Activated T-cell treated with anti-CD3 and anti-CD28 coated beads, Interleukin-2, amount 50 U/mL, for 72 hours (primary cell): ENCODE measurements around the gene PJA2. TPM values are rescaled to one million over a fixed set of nuclear protein-coding genes. Genes with fewer than 3 reads are reported as not detected.

ENCODE experiments used
- ATAC-seq, 2 donors: fragments of 150-1000 bp; cut with Tn5 transposase; replicated peaks in 1 of 2; 2 replicates each; pipeline ENCODE4 v1.10.0; 2021; ENCODE audit warnings: moderate library complexity in 2 of 2, mild to moderate bottlenecking in 1 of 2
- DNase-seq, 2 donors: peaks; one replicate each; pipeline ENCODE4 v3.0.0; 2021 to 2022; ENCODE audit warnings: mixed read lengths in 1 of 2
- H3K27ac Mint-ChIP-seq: one replicate; pipeline ENCODE4 v1.8.0; 2022; ENCODE audit warnings: mild to moderate bottlenecking, moderate library complexity, mixed read lengths
- H3K27me3 Mint-ChIP-seq: one replicate; pipeline ENCODE4 v1.8.0; 2022; ENCODE audit warnings: low read depth, mixed read lengths
- H3K36me3 Mint-ChIP-seq, 2 donors: one replicate each; pipeline ENCODE4 v1.8.0; 2022; ENCODE audit warnings: mixed read lengths in 2 of 2, mild to moderate bottlenecking in 1 of 2; ENCODE audit not compliant: insufficient read depth in 2 of 2
- H3K4me1 Mint-ChIP-seq: one replicate; pipeline ENCODE4 v1.8.0; 2022; ENCODE audit warnings: low read depth, mixed read lengths
- H3K4me3 Mint-ChIP-seq, 2 donors: one replicate each; pipeline ENCODE4 v1.8.0; 2022; ENCODE audit warnings: mild to moderate bottlenecking in 2 of 2, mixed read lengths in 2 of 2, moderate library complexity in 2 of 2
- H3K9me3 Mint-ChIP-seq, 2 donors: one replicate each; pipeline ENCODE4 v1.8.0; 2022; ENCODE audit warnings: mixed read lengths in 2 of 2
- total RNA-seq, 2 donors: library from RNA; stranded (reverse); gene quantifications; one replicate each; pipeline ENCODE4 v1.2.3, GENCODE V29; 2022

The PJA2 gene
- total RNA-seq, 2 donors from 2014 or later = 62.5 to 66.2 TPM

DNA sequence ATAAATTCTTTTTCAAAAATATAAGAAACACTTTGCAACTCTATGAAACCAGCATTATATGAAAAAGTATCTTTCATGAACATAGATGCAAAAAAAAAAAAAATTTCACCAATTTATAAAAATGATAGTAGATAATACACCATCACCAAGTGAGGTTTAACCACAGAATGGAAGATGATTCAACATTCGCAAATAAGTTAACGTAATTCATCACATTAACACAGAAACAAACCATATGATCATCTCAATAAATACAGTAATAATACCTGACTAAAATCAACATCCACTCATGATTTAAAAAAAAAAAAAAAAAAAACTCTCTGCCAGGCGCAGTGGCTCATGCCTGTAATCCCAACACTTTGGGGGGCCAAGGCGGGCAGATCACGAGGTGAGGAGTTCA, 6.3 kb downstream of the PJA2 start:
- H3K4me3 Mint-ChIP-seq = peak overlapping the region; percentile 14 to 41
- peaks cover 85% of the 10 kb centered on the region for H3K4me1 Mint-ChIP-seq
- no peak for ATAC-seq
- H3K27me3 Mint-ChIP-seq = no peaks in the 10 kb centered on the region
- no peaks in the 10 kb centered on the region for H3K9me3 Mint-ChIP-seq
- DNase-seq = no peak
- peaks cover 3 to 7% of the 10 kb centered on the region in 2 donors for H3K36me3 Mint-ChIP-seq
- peak overlapping the region; percentile 65 for H3K27ac Mint-ChIP-seq

- Mint-ChIP-seq H3K27me3 (no peaks in the 10 kb centered on the region), H3K36me3 (peaks cover 7 to 8% of the 10 kb centered on the region in 2 donors), H3K9me3 (no peaks in the 10 kb centered on the region), H3K27ac (peak overlapping the region; percentile 1), H3K4me1 (peaks cover 81% of the 10 kb centered on the region), H3K4me3 (peak overlapping the region; percentile 6 to 63)
- no peak for DNase-seq
- peak in 1 of 2 donors; percentile 34 for ATAC-seq
Measured at GRCh38 chr5:109399092-109399759, 10.5 kb downstream of the PJA2 start.

DNA sequence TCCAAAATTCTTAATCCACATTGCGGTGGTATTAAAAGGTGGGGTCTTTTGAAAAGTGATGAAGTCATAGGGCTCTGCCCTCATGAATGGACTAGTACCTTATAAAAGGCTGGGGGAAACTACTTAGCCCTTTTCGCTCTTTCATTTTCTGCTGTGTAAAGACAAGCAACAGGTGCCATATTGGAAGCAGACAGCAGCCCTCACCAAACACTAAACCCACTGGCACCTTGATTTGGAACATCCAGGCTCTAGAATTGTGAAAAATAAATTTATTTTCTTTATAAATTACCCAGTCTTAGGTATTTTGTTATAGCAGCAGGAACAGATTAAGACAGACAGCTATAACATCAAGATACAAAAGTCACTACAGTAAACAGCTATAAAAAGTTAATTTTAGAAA, 12.8 kb downstream of the PJA2 start:
- H3K36me3 Mint-ChIP-seq = peaks cover 6 to 7% of the 10 kb centered on the region in 2 donors

GRCh38 chr5:109394806-109395205, 15.0 kb downstream of the PJA2 start:
- Mint-ChIP-seq H3K36me3 (peaks cover 10 to 23% of the 10 kb centered on the region in 2 donors), H3K4me1 (peaks cover 73% of the 10 kb centered on the region), H3K9me3 (peaks cover 2 to 7% of the 10 kb centered on the region in 2 donors), H3K4me3 (no peak overlapping the region), H3K27ac (no peak overlapping the region), H3K27me3 (no peaks in the 10 kb centered on the region)
- ATAC-seq = no peak
- no peak for DNase-seq

More for the DNA sequence above, 12.8 kb downstream of the PJA2 start:
- DNase-seq = no peak
- no peak for ATAC-seq
- H3K27me3 Mint-ChIP-seq = no peaks in the 10 kb centered on the region
- no peak overlapping the region for H3K27ac Mint-ChIP-seq
- no peak overlapping the region for H3K4me3 Mint-ChIP-seq
- peaks cover 72% of the 10 kb centered on the region for H3K4me1 Mint-ChIP-seq
- peaks cover 0 to under 1% of the 10 kb centered on the region in 2 donors for H3K9me3 Mint-ChIP-seq

GRCh38 chr5:109390188-109390587, 19.6 kb downstream of the PJA2 start:
- DNase-seq (no peak), ATAC-seq (no peak)
- Mint-ChIP-seq H3K4me1 (peaks cover 87% of the 10 kb centered on the region), H3K4me3 (no peak overlapping the region), H3K36me3 (peaks cover 4 to 24% of the 10 kb centered on the region in 2 donors), H3K27me3 (no peaks in the 10 kb centered on the region), H3K9me3 (peaks cover 2 to 7% of the 10 kb centered on the region in 2 donors), H3K27ac (no peak overlapping the region)

DNA sequence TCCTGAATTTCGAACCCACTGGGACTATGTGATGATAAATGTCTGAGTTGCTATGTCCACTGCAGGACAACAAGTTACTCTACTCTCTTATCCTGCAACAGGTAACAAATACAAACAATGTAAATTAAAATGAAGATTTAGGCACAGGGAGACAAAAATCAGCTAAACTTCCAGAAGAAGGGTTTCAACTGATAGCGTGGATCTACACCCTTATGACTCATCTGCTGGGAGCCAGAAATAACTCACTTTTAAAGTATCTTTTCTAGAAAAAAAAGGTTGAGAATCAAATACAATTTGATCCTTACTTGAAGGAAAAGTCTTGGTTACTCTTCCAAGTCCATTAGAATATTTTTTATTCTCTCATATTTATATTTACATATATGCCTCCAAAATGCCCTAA, 21.4 kb downstream of the PJA2 start:
- DNase-seq (no peak), ATAC-seq (no peak)
- Mint-ChIP-seq H3K27me3 (no peaks in the 10 kb centered on the region), H3K27ac (no peak overlapping the region), H3K36me3 (peaks cover 4 to 24% of the 10 kb centered on the region in 2 donors), H3K4me3 (no peak overlapping the region), H3K9me3 (peaks cover 2 to 7% of the 10 kb centered on the region in 2 donors), H3K4me1 (peaks cover 80% of the 10 kb centered on the region)

GRCh38 chr5:109387408-109387974, 22.3 kb downstream of the PJA2 start:
- H3K9me3 Mint-ChIP-seq = peaks cover 2 to 7% of the 10 kb centered on the region in 2 donors
- peaks cover 76% of the 10 kb centered on the region for H3K4me1 Mint-ChIP-seq
- H3K27me3 Mint-ChIP-seq = no peaks in the 10 kb centered on the region
- no peak overlapping the region for H3K27ac Mint-ChIP-seq
- DNase-seq = no peak
- no peak overlapping the region for H3K4me3 Mint-ChIP-seq
- ATAC-seq = no peak
- peaks cover 4 to 19% of the 10 kb centered on the region in 2 donors for H3K36me3 Mint-ChIP-seq

DNA sequence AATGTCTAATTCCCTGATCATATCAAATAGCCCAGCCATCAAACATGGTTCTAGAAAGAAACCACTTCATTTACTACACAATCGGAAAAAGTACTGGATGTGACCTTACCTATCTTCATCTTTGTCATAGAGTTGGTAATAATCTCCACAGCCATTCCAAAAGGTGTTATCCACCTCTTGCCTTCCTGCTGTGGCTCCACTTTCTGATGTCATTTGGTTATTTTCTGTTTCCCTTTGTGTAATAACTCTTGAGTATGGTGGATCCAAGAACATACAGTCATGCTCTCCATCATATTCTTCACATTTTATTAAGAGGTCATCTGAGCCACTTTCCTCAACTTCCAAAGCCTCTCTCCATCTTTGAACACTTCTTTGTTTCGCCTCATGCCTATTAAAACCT, 31.7 kb downstream of the PJA2 start:
- Mint-ChIP-seq H3K4me1 (peaks cover 24% of the 10 kb centered on the region), H3K9me3 (no peaks in the 10 kb centered on the region), H3K27ac (no peak overlapping the region), H3K27me3 (no peaks in the 10 kb centered on the region), H3K36me3 (peaks cover 12 to 34% of the 10 kb centered on the region in 2 donors), H3K4me3 (no peak overlapping the region)
- DNase-seq = no peak
- ATAC-seq = no peak

- peak overlapping the region; percentile 46 for H3K27ac Mint-ChIP-seq
- ATAC-seq = no peak
- peaks cover 12 to 40% of the 10 kb centered on the region in 2 donors for H3K36me3 Mint-ChIP-seq
- no peak overlapping the region for H3K4me3 Mint-ChIP-seq
- no peak for DNase-seq
- H3K9me3 Mint-ChIP-seq = no peaks in the 10 kb centered on the region
- H3K4me1 Mint-ChIP-seq = peaks cover 24% of the 10 kb centered on the region
- H3K27me3 Mint-ChIP-seq = no peaks in the 10 kb centered on the region
Measured at GRCh38 chr5:109374625-109375024, 35.1 kb downstream of the PJA2 start.

DNA sequence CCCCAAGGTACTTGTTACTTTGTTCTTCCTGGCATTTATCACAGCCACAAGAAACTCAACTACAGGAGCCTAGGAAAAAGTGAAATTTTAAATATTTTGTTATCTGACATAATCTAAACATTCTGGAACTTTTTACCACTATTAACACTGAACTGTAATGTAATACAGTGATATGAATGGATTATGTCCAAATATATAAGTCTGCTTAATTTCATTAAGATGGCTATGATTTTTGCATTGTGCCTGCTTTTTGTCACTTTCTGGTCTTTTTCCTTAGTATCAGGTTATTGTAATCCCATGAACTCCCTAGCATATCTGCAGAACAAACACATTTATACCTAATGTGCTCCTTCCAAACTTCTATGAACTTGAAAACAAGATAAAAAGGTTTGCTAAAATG, 35.8 kb downstream of the PJA2 start:
- DNase-seq (no peak), ATAC-seq (no peak)
- H3K9me3 Mint-ChIP-seq = no peaks in the 10 kb centered on the region
- H3K36me3 Mint-ChIP-seq = peaks cover 14 to 38% of the 10 kb centered on the region in 2 donors
- peaks cover 22% of the 10 kb centered on the region for H3K4me1 Mint-ChIP-seq
- no peak overlapping the region for H3K4me3 Mint-ChIP-seq
- H3K27me3 Mint-ChIP-seq = no peaks in the 10 kb centered on the region
- H3K27ac Mint-ChIP-seq = peak overlapping the region; percentile 46

- Mint-ChIP-seq H3K4me3 (no peak overlapping the region), H3K27ac (no peak overlapping the region), H3K36me3 (peaks cover 11 to 41% of the 10 kb centered on the region in 2 donors), H3K27me3 (no peaks in the 10 kb centered on the region), H3K4me1 (no peaks in the 10 kb centered on the region), H3K9me3 (no peaks in the 10 kb centered on the region)
- DNase-seq (no peak), ATAC-seq (no peak)
Measured at GRCh38 chr5:109370343-109370742, 39.4 kb downstream of the PJA2 start.

GRCh38 chr5:109365653-109366052, 44.1 kb downstream of the PJA2 start:
- no peak for DNase-seq
- H3K27me3 Mint-ChIP-seq = no peaks in the 10 kb centered on the region
- ATAC-seq = no peak
- H3K36me3 Mint-ChIP-seq = peaks cover 16 to 38% of the 10 kb centered on the region in 2 donors
- H3K4me1 Mint-ChIP-seq = no peaks in the 10 kb centered on the region
- H3K9me3 Mint-ChIP-seq = no peaks in the 10 kb centered on the region
- no peak overlapping the region for H3K4me3 Mint-ChIP-seq
- no peak overlapping the region for H3K27ac Mint-ChIP-seq

DNA sequence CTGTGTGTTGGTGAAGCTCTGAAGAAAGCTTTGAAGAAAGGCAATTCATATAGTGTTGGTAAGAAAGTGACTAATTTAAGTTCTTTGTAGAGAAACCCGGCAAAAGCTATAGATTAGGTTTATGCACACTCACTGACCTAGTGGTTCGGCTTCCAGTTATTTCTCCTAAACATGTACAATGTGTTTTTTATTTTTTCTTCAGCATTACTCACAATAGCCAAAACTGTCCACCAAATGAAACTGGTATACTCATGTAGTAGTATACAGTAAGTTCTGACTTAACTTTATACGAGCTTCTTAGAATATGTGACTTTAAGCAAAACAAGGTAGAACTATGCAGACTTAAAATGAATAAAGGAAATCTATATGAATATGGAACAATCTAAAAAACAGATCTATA, 44.8 kb downstream of the PJA2 start:
- H3K4me3 Mint-ChIP-seq = no peak overlapping the region
- no peak overlapping the region for H3K27ac Mint-ChIP-seq
- no peaks in the 10 kb centered on the region for H3K9me3 Mint-ChIP-seq
- no peaks in the 10 kb centered on the region for H3K4me1 Mint-ChIP-seq
- peak in 1 of 2 donors; percentile 60 for ATAC-seq
- no peaks in the 10 kb centered on the region for H3K27me3 Mint-ChIP-seq
- H3K36me3 Mint-ChIP-seq = peaks cover 16 to 34% of the 10 kb centered on the region in 2 donors
- no peak for DNase-seq

- H3K4me3 Mint-ChIP-seq = no peak overlapping the region
- no peaks in the 10 kb centered on the region for H3K9me3 Mint-ChIP-seq
- no peaks in the 10 kb centered on the region for H3K4me1 Mint-ChIP-seq
- no peak for DNase-seq
- ATAC-seq = no peak
- H3K27ac Mint-ChIP-seq = no peak overlapping the region
- no peaks in the 10 kb centered on the region for H3K27me3 Mint-ChIP-seq
- peaks cover 5 to 15% of the 10 kb centered on the region in 2 donors for H3K36me3 Mint-ChIP-seq
Measured at GRCh38 chr5:109359642-109360041, 50.1 kb downstream of the PJA2 start.
